Ectodermal cell (in vitro differentiated cells): ENCODE data around the gene TGIF2.
"Not testable (repeated sequence)": the region's sequence is repeated elsewhere in the genome, so short reads cannot be mapped to it uniquely, and the experiment has no call there.

Experiments
- H3K27ac ChIP-seq: 2 replicates; pipeline ENCODE4 v1.7.0; 2013; ENCODE audit warnings: mild to moderate bottlenecking, low read depth, low read length; ENCODE audit not compliant: insufficient read depth, poor library complexity, severe bottlenecking
- H3K27me3 ChIP-seq: 2 replicates; pipeline ENCODE4 v1.7.0; 2013; ENCODE audit warnings: mild to moderate bottlenecking, low read length; ENCODE audit not compliant: insufficient read depth, control insufficient read depth, poor library complexity, severe bottlenecking
- H3K36me3 ChIP-seq: one replicate; pipeline ENCODE4 v1.7.0; 2013; ENCODE audit warnings: low read length; ENCODE audit not compliant: control insufficient read depth, insufficient read depth
- H3K4me1 ChIP-seq: one replicate; pipeline ENCODE4 v1.7.0; 2013; ENCODE audit warnings: low read length; ENCODE audit not compliant: control insufficient read depth, insufficient read depth
- H3K4me3 ChIP-seq: 2 replicates; pipeline ENCODE4 v1.7.0; 2013; ENCODE audit warnings: low read depth, low read length, control low read depth; ENCODE audit not compliant: insufficient read depth
- H3K9me3 ChIP-seq: 2 replicates; pipeline ENCODE4 v1.7.0; 2013; ENCODE audit warnings: mild to moderate bottlenecking, low read length, moderate library complexity; ENCODE audit not compliant: control insufficient read depth
- WGBS, 2 experiments: methylation state at CpG; one replicate each; pipeline ENCODE4 v1.1.7; 2013; ENCODE audit warnings: missing lambda C conversion rate in 2 of 2; 5-methylcytosine and 5-hydroxymethylcytosine counted together

The TGIF2 gene

DNA sequence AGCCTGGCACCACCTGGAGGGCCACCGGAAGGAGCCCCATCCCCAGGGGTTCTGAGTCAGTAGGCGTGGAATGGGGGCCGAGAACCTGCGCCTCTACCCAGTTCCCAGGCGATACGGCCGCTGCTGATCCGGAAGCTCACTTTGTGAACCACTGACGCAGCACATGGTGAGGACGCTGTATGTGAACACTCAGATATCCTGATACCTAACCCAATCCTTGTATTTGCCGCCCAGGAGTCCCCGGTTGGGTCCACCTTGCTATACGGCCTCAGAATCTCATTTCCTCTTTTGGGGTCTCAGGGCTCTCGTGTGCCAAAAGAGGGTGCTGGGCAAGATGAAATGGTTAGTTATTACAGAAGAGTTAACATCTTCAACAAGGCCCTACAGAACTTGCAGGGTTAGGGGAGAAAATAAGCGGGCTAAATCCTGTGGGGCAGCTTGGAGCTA, 31.6 kb downstream of the TGIF2 start:
- H3K4me3 ChIP-seq = peak overlapping the region; percentile 90
- H3K36me3 ChIP-seq = peaks cover 21% of the 10 kb centered on the region
- H3K27ac ChIP-seq = peak overlapping the region; percentile 36
- WGBS, 2 experiments = 83 to 85% methylated on average over 15 of the region's 15 CpGs
- peaks cover 6% of the 10 kb centered on the region for H3K4me1 ChIP-seq
- H3K27me3 ChIP-seq = no peaks in the 10 kb centered on the region
- H3K9me3 ChIP-seq = no peaks in the 10 kb centered on the region

DNA sequence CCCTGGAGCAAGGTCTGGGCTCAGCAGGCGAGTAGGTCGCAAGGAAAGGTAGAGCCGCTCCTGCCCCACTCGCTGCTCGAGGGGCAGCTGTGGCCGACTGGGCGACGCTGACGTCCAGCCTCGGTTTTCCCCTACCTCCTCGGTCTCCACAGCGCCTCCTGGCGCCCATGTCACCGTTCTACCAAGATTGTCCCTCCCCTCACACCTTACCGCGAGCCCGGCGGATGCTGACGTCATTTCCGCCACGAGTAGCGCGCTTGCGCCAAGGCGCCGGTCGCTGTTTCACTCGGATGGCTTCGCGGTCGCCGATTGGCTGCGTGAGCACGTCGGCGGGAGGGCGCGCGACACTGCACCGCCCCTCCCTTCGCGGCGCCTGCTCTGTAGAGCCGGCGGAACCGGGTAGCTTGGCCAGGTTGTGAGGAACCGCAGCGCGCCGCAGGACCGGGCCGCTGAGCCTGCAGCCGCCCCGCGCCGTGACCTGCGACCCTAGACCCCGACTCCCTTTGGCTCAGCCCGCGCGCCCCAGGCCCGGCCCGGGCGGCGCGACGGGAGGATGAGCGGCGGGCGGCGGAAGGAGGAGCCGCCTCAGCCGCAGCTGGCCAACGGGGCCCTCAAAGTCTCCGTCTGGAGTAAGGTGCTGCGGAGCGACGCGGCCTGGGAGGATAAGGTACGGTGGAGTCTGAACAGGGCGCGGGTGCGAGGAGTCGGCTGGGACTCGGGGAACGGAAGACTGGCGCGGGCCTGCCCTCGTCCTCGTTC, 32.2 kb downstream of the TGIF2 start, which contains the start of gene RAB5IF:
Gene RAB5IF, plus strand, starts transcription at position 381 of the 759 bp plus-strand sequence. Its CDS starts 173 bp downstream, at position 554.
- H3K4me3 ChIP-seq = peak within 1 kb of the TSS; percentile 90
- peaks cover 27% of the 10 kb centered on the region for H3K36me3 ChIP-seq
- 1% methylated on average over 90 of the region's 90 CpGs for WGBS, 2 experiments
- H3K27me3 ChIP-seq = no peaks in the 10 kb centered on the region
- peak within 1 kb of the TSS; percentile 48 for H3K27ac ChIP-seq
- no peaks in the 10 kb centered on the region for H3K9me3 ChIP-seq
- H3K4me1 ChIP-seq = peaks cover 6% of the 10 kb centered on the region

DNA sequence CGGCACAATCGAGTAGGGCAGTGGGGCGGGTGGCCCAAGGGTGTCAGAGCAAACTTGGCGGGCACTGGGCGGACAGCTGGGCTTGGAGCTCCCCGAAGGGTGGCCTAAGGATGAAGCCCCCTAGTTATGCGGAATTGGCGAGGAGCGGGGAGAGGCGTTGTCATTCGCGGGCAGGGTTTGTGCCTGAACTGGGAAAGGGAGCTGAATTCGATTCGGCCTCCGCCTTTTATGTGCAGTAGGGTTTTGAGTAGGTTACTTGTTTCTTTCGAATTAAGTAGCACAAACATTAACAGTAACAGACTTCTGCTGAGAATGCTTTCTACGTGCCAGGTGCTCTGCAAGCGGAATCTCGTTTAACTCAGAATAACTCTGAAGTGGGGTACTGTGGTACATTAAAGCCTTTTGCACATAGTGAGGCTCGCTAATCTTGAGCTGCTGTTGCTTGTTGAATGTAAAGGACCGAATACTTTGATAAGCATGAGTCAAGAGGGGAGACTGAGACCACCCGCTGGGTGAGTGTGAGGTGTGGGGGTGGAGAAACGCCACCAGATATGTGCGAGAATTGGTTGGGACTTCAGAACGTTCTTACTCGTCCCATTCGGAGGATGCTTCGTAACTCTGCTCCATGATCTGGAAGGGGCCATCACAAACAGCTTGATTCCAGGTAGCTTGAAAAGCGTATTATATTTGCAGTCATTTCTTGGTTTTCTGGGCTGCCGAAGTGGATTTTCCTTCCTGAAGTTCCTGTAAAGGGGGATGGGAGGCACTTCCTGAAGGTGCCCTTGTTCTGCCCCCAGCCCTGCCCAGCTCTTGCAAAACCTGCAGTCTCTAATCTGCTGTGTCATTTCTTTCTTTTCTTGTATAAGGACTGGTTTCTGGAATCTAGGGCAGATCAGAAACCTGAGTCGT, 33.0 kb downstream of the TGIF2 start:
- H3K36me3 ChIP-seq = peaks cover 32% of the 10 kb centered on the region
- peak overlapping the region; percentile 90 for H3K4me3 ChIP-seq
- H3K27ac ChIP-seq = peak overlapping the region; percentile 27
- no peaks in the 10 kb centered on the region for H3K9me3 ChIP-seq
- H3K4me1 ChIP-seq = peaks cover 6% of the 10 kb centered on the region
- no peaks in the 10 kb centered on the region for H3K27me3 ChIP-seq
- 4 to 5% methylated on average over 31 of the region's 31 CpGs for WGBS, 2 experiments

DNA sequence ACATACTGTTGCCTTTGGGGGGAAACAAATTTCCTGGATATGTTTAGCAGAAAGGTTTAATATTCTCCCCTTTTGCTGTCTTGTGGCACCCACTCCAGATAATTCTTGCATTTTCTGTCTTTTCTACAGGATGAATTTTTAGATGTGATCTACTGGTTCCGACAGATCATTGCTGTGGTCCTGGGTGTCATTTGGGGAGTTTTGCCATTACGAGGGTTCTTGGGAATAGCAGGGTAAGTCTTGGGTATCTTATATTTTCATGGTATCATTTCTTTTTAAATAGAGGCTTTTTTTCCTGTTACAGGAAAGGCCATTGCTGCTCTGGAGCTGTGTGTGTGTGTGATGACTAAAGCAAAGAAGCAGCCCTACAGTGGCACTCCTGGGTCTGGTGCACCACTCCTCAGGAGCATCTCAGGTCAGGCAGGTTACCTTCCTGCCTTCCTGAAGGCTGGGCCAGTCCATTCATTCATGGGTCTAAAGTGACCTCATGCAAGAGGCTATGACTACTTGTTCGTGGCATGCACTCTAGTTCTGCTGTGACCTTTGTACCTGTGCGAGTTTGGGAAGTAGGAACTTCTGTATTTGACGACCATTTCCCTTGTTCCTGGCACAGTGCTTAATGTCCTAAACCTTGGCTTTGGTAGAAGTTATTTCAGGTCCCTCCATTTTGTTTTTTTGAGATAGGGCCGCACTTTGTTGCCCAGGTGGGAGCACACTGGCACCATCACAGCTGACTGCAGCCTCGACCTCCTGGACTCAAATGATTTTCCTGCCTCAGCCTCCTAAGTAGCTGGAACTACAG, 34.4 kb downstream of the TGIF2 start:
- Histone ChIP-seq H3K27me3 (no peaks in the 10 kb centered on the region), H3K36me3 (peaks cover 34% of the 10 kb centered on the region), H3K4me1 (peaks cover 6% of the 10 kb centered on the region), H3K4me3 (no peak overlapping the region), H3K9me3 (no peaks in the 10 kb centered on the region), H3K27ac (no peak overlapping the region)
- 95 to 96% methylated on average over 7 of the region's 7 CpGs for WGBS, 2 experiments

DNA sequence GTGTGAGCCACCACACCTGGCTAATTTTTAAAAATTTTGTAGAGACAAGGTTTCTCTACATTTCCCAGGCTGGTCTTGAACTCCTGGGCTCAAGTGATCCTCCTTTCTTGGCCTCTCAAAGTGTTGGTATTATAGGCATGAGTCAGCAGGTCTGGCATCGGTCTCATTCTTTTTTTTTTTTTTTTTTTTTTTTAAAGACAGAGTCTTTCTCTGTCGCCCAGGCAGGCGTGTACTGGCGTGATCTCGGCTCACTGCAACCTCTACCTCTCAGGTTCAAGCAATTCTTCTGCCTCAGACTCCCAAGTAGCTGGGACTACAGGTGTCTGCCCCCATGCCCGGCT, 35.0 kb downstream of the TGIF2 start:
- not testable (repeated sequence) for H3K27me3 ChIP-seq, H3K27ac ChIP-seq, H3K4me3 ChIP-seq, H3K4me1 ChIP-seq, H3K9me3 ChIP-seq
- WGBS, 2 experiments = 91 to 97% methylated on average over 6 of the region's 6 CpGs
- H3K36me3 ChIP-seq = peaks cover 34% of the 10 kb centered on the region

DNA sequence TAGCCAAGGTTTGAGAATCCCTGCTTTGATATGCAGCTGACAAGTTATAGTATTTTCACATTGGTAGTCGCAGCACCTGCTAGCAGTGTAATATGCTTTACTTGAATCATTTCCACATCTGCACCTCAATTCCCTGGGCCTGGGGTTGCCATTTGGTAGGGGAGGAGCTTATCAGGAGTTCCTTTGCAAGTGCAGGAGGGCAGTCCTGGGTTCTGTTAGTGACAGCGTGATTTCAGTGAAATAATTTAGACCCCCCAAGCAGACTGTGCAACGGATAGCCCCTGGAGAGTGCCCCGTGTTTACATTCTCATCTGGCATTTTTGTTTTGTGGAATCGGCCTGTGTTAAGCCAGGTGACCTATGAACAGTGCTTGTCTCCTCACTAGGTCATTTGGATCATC, 38.2 kb downstream of the TGIF2 start:
- H3K27me3 ChIP-seq = no peaks in the 10 kb centered on the region
- H3K9me3 ChIP-seq = no peaks in the 10 kb centered on the region
- peaks cover 5% of the 10 kb centered on the region for H3K4me1 ChIP-seq
- no peak overlapping the region for H3K4me3 ChIP-seq
- H3K27ac ChIP-seq = no peak overlapping the region
- WGBS, 2 experiments = 92 to 93% methylated on average over 5 of the region's 5 CpGs
- H3K36me3 ChIP-seq = peaks cover 34% of the 10 kb centered on the region

DNA sequence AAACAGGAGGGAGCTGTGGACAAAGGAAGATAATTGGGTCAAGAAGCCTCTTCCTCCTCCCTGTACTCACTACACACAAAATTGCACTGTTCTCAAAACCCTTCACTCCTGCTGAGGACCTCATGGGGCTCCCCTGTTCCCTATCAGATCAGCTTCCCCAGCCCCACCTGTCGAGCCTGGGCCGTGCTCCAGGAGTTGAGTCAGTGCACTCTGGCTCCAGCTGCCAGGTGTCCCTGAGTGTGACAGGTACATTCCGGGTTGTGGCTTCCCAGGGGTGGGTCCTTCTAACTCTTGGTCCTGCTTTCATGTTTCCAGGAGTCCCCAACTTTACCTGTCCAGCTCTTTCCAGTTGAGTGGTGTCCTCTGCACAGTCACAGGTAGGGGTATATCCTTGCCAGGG, 40.6 kb downstream of the TGIF2 start:
- WGBS, 2 experiments = 94 to 96% methylated on average over 3 of the region's 3 CpGs
- Histone ChIP-seq H3K27me3 (no peaks in the 10 kb centered on the region), H3K27ac (no peak overlapping the region), H3K9me3 (no peaks in the 10 kb centered on the region), H3K4me1 (no peaks in the 10 kb centered on the region), H3K36me3 (peaks cover 22% of the 10 kb centered on the region), H3K4me3 (no peak overlapping the region)

DNA sequence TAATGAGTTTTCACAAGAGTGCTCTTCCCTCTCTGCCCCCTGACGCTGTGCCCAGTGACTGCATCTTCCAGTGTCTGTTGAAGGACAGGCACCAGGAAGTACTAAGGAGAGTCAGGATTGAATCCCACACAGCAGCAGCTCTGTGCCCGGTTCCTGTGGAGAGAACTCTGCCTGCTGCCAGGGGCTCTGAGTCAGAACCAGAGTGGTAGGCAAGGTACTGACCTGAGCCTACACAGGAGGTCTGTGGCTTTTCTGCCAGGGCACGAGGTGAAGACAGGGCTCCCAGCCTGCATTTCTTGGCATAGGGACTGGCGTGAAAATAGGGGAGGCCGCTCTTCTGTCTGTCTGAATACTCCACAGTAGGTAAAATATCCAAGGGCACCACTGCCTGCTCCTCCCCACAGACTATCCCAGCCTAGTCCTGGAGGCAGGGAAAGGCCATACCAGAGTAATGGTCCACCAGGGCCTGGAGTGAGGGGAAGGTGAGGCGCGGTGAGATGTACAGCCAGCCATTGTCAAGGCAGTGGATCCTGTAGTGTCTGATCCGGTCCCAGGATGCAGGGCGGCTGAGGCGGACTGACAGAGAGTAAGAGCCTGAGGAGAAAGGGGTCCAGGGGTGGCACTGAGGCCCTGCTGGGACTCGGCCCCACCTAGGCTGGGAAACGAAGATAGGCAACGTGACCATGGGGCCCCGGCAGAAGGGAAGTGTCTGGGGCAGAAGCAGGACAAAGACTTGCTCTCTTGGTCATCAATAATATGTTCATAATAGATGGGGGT, 41.6 kb downstream of the TGIF2 start:
- H3K4me1 ChIP-seq = no peaks in the 10 kb centered on the region
- no peaks in the 10 kb centered on the region for H3K27me3 ChIP-seq
- peaks cover 13% of the 10 kb centered on the region for H3K36me3 ChIP-seq
- H3K9me3 ChIP-seq = no peaks in the 10 kb centered on the region
- WGBS, 2 experiments = 94 to 96% methylated on average over 14 of the region's 14 CpGs
- no peak overlapping the region for H3K4me3 ChIP-seq
- H3K27ac ChIP-seq = no peak overlapping the region

DNA sequence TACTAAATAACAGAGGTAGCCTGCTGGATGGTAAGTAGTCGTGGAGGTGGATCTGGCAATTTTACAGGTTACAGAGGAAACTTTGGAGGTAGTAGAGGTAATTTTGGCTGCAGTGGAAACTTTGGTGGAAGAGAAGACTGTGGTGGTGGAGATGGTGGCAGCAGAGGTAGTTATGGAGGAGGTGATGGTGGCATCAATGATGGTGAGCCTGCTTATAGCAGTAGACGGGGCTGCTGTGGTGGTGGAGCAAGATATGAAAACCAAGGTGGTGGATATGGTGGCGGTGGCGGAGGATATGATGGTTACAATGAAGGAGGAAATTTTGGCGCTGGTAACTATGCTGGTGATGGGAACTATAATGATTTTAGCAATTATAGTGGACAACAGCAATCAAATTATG, 47.5 kb downstream of the TGIF2 start:
- H3K4me3 ChIP-seq = no peak overlapping the region
- 94 to 95% methylated on average over 5 of the region's 5 CpGs for WGBS, 2 experiments
- no peaks in the 10 kb centered on the region for H3K9me3 ChIP-seq
- H3K27me3 ChIP-seq = no peaks in the 10 kb centered on the region
- no peak overlapping the region for H3K27ac ChIP-seq
- H3K4me1 ChIP-seq = no peaks in the 10 kb centered on the region
- H3K36me3 ChIP-seq = no peaks in the 10 kb centered on the region
